Astrocyte (in vitro differentiated cells and primary cell): ENCODE results near the gene COL9A3. TPM values are rescaled to one million over a fixed set of nuclear protein-coding genes. Genes with fewer than 3 reads are reported as not detected.

Experiments used
- DNase-seq: peaks from one replicate; pipeline ENCODE4 v3.0.0-alpha.2; 2010; ENCODE audit warnings: low read depth
- FAIRE-seq: peaks from 2 replicates; lab custom pipeline; 2011; peaks lifted over from hg19 to GRCh38; lab: Jason Lieb, UNC
- H2AFZ ChIP-seq: 2 replicates; pipeline ENCODE4 v1.6.0; 2012; ENCODE audit warnings: low read depth, low read length, inconsistent platforms
- H3K27ac ChIP-seq: 2 replicates; pipeline ENCODE4 v1.5.1; 2011; ENCODE audit warnings: low read depth, low read length, inconsistent platforms
- H3K27me3 ChIP-seq: 2 replicates; pipeline ENCODE4 v1.6.0; 2011; ENCODE audit warnings: low read length, inconsistent platforms; ENCODE audit not compliant: insufficient read depth
- H3K36me3 ChIP-seq: 2 replicates; pipeline ENCODE4 v1.5.1; 2011; ENCODE audit warnings: low read length, inconsistent platforms; ENCODE audit not compliant: insufficient read depth
- H3K4me1 ChIP-seq: 2 replicates; pipeline ENCODE4 v1.5.1; 2011; ENCODE audit warnings: low read length, inconsistent platforms; ENCODE audit not compliant: insufficient read depth
- H3K4me2 ChIP-seq: 2 replicates; pipeline ENCODE4 v1.6.0; 2012; ENCODE audit warnings: low read length, inconsistent platforms
- H3K4me3 ChIP-seq: 2 replicates; pipeline ENCODE4 v1.5.1; 2011; ENCODE audit warnings: low read depth, mild to moderate bottlenecking, low read length, inconsistent platforms; ENCODE audit not compliant: insufficient read depth
- H3K79me2 ChIP-seq: 2 replicates; pipeline ENCODE4 v1.6.0; 2012; ENCODE audit warnings: mild to moderate bottlenecking, low read length, inconsistent platforms; ENCODE audit not compliant: insufficient read depth
- H3K9ac ChIP-seq: 2 replicates; pipeline ENCODE4 v1.6.0; 2012; ENCODE audit warnings: mild to moderate bottlenecking, low read length, inconsistent platforms
- H3K9me3 ChIP-seq: 2 replicates; pipeline ENCODE4 v1.5.1; 2012; ENCODE audit warnings: low read depth, mild to moderate bottlenecking, low read length, inconsistent platforms; ENCODE audit not compliant: insufficient read depth
- H4K20me1 ChIP-seq: 2 replicates; pipeline ENCODE4 v1.6.0; 2012; ENCODE audit warnings: low read length, inconsistent platforms; ENCODE audit not compliant: insufficient read depth
- H3K27ac Mint-ChIP-seq: one replicate; pipeline ENCODE4 v1.8.0; 2021; ENCODE audit warnings: mild to moderate bottlenecking, mixed read lengths; ENCODE audit not compliant: unreplicated experiment
- H3K27me3 Mint-ChIP-seq: one replicate; pipeline ENCODE4 v1.8.0; 2021; ENCODE audit warnings: low read depth, mixed read lengths; ENCODE audit not compliant: unreplicated experiment
- H3K36me3 Mint-ChIP-seq: one replicate; pipeline ENCODE4 v1.8.0; 2021; ENCODE audit warnings: low read depth, mixed read lengths; ENCODE audit not compliant: unreplicated experiment
- H3K4me1 Mint-ChIP-seq: one replicate; pipeline ENCODE4 v1.8.0; 2021; ENCODE audit warnings: low read depth, mixed read lengths; ENCODE audit not compliant: unreplicated experiment
- H3K4me3 Mint-ChIP-seq: one replicate; pipeline ENCODE4 v1.8.0; 2021; ENCODE audit warnings: mild to moderate bottlenecking, moderate library complexity, mixed read lengths; ENCODE audit not compliant: unreplicated experiment
- H3K9me3 Mint-ChIP-seq: one replicate; pipeline ENCODE4 v1.8.0; 2021; ENCODE audit warnings: mild to moderate bottlenecking, mixed read lengths; ENCODE audit not compliant: unreplicated experiment
- CTCF ChIP-seq: IDR thresholded peaks from 2 replicates; pipeline ENCODE4 v1.5.1; 2011; ENCODE audit warnings: low read depth, mild to moderate bottlenecking, inconsistent platforms, low read length, moderate library complexity; ENCODE audit not compliant: insufficient read depth
- EZH2 ChIP-seq: IDR thresholded peaks from 2 replicates; pipeline ENCODE4 v1.6.1; 2012; ENCODE audit warnings: mild to moderate bottlenecking, low read length, inconsistent platforms; ENCODE audit not compliant: insufficient read depth
- total RNA-seq: library from RNA; stranded (reverse); gene quantifications from 2 replicates; pipeline ENCODE4 v1.2.1, GENCODE V29; 2021

COL9A3 gene
- total RNA-seq, 1 donor from 2014 or later, result 43.0 TPM

GRCh38 chr20:62855120-62855519 is 38.3 kb downstream of the COL9A3 start:
- peaks cover 15% of the 10 kb centered on the region for H3K36me3 ChIP-seq

GRCh38 chr20:62856931-62857619 is 40.2 kb downstream of the COL9A3 start:
- Mint-ChIP-seq H3K4me3 (no peak overlapping the region), H3K36me3 (peaks cover 15% of the 10 kb centered on the region), H3K27ac (no peak overlapping the region), H3K27me3 (no peaks in the 10 kb centered on the region), H3K4me1 (peaks cover 16% of the 10 kb centered on the region), H3K9me3 (no peaks in the 10 kb centered on the region)
- Histone ChIP-seq H3K4me2 (no peak overlapping the region), H3K4me3 (no peak overlapping the region), H3K9me3 (no peaks in the 10 kb centered on the region), H3K79me2 (peaks cover 24% of the 10 kb centered on the region), H3K9ac (no peak overlapping the region), H3K36me3 (peaks cover 15% of the 10 kb centered on the region), H4K20me1 (peaks cover 53% of the 10 kb centered on the region), H3K4me1 (peaks cover 9% of the 10 kb centered on the region), H2AFZ (no peak overlapping the region), H3K27ac (no peak overlapping the region), H3K27me3 (no peaks in the 10 kb centered on the region)
- DNase-seq (no peak), FAIRE-seq (no peak)
- no peak for TF ChIP-seq CTCF
- TF ChIP-seq EZH2, result no peak

More at GRCh38 chr20:62855120-62855519, 38.3 kb downstream of the COL9A3 start:
- H3K4me1 Mint-ChIP-seq, result peaks cover 14% of the 10 kb centered on the region
- Histone ChIP-seq H3K9me3 (no peaks in the 10 kb centered on the region), H2AFZ (no peak overlapping the region), H3K79me2 (peaks cover 22% of the 10 kb centered on the region), H3K27me3 (no peaks in the 10 kb centered on the region), H3K9ac (no peak overlapping the region), H3K4me1 (peaks cover 2% of the 10 kb centered on the region), H3K4me3 (no peak overlapping the region), H3K4me2 (no peak overlapping the region), H3K27ac (no peak overlapping the region), H4K20me1 (peaks cover 53% of the 10 kb centered on the region)
- H3K27me3 Mint-ChIP-seq, result no peaks in the 10 kb centered on the region
- DNase-seq (no peak), FAIRE-seq (no peak)
- TF ChIP-seq EZH2, result no peak
- no peak for TF ChIP-seq CTCF
- H3K4me3 Mint-ChIP-seq, result no peak overlapping the region
- peaks cover 17% of the 10 kb centered on the region for H3K36me3 Mint-ChIP-seq
- no peak overlapping the region for H3K27ac Mint-ChIP-seq
- no peaks in the 10 kb centered on the region for H3K9me3 Mint-ChIP-seq
